GM06990 (cell line): ENCODE measurements around the gene PCID2.

Experiments used
- DNase-seq: peaks from one replicate; pipeline ENCODE4 v3.0.0-alpha.2; 2011; ENCODE audit not compliant: insufficient read length; ENCODE audit errors: extremely low read depth
- H3K27me3 ChIP-seq: replicated peaks from 2 replicates; pipeline ENCODE4 v1.6.0; 2011; ENCODE audit warnings: low read length; ENCODE audit not compliant: control insufficient read depth, insufficient read depth
- H3K36me3 ChIP-seq: 2 replicates; pipeline ENCODE4 v1.5.1; 2011; ENCODE audit warnings: low read length; ENCODE audit not compliant: control insufficient read depth, insufficient read depth
- H3K4me3 ChIP-seq: replicated peaks from 2 replicates; pipeline ENCODE4 v1.5.1; 2011; ENCODE audit warnings: low read depth, mild to moderate bottlenecking, control low read depth, low read length
- TF ChIP-seq, protein P1 (sequence below): IDR thresholded peaks from 2 replicates; pipeline ENCODE4 v1.5.1; 2011; ENCODE audit warnings: low read length, control low read depth, mild to moderate bottlenecking, inconsistent platforms; ENCODE audit not compliant: insufficient read depth, poor library complexity, severe bottlenecking

Gene PCID2

DNA sequence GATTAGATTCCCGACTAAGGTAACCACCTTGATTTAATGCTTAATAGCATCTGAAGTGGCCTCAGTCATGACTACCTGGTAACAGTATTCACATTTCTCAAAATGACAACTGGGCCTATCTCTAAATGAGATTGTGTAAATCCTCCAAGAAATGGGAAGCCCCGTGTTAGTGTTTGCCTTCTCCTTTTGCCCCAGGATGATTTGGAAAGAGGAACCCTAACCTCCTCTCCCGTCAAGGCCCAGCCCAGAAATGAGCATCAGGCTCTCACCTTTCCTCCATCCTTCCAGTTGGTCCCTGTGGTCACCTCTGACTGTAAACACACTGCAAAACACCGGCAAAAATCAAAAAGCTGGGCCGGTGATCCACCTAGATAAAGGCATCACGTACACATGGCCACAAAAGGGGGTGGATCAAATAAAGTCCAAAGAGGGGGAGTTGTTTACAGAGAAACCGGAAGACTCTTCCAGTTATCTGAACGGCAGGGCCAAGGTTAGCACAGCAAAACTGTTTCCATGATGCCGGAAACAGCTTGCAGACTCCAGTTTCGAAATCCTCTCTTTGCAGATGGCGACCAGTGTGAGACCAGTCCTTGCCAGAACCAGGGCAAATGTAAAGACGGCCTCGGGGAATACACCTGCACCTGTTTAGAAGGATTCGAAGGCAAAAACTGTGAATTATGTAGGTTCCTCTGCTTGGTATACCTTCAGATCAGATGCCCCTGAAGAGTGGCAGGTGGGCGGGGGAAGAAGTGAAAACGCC lies 69.5 kb downstream of the PCID2 start:
- TF ChIP-seq, protein P1, sequence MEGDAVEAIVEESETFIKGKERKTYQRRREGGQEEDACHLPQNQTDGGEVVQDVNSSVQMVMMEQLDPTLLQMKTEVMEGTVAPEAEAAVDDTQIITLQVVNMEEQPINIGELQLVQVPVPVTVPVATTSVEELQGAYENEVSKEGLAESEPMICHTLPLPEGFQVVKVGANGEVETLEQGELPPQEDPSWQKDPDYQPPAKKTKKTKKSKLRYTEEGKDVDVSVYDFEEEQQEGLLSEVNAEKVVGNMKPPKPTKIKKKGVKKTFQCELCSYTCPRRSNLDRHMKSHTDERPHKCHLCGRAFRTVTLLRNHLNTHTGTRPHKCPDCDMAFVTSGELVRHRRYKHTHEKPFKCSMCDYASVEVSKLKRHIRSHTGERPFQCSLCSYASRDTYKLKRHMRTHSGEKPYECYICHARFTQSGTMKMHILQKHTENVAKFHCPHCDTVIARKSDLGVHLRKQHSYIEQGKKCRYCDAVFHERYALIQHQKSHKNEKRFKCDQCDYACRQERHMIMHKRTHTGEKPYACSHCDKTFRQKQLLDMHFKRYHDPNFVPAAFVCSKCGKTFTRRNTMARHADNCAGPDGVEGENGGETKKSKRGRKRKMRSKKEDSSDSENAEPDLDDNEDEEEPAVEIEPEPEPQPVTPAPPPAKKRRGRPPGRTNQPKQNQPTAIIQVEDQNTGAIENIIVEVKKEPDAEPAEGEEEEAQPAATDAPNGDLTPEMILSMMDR = no peak
- DNase-seq = no peak
- Histone ChIP-seq H3K27me3 (no peaks in the 10 kb centered on the region; the same call in 1 of the 2 replicates), H3K36me3 (no peaks in the 10 kb centered on the region), H3K4me3 (no peak overlapping the region)

DNA sequence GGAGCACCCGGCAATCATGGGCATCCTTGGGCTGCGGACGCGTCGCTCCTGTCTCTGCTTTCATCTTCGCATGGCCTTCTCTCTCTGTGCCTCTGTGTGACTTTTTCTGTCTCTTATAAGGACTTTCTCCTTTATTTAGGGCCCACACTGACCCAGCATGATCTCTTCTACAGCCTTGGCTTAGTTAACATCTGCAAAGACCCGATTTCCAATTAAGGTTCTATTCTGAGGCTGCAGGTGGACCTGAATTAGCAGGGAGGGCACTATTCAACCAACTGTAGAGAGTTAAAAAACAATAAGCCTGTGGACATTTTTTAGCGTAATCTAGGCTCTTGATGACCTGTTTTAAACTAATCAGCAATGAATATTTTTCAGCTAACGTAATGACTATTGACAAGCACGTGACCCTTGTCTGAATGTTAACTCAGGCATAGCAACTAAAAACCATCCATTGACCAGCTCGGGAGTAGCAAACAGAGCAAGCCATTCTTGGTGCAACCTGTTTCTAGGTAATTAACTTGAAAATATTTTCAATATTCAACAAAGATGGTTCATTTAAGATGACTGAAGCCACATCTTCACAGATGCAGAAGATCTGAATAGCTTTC lies 70.7 kb downstream of the PCID2 start:
- Histone ChIP-seq H3K4me3 (no peak overlapping the region), H3K36me3 (no peaks in the 10 kb centered on the region), H3K27me3 (no peaks in the 10 kb centered on the region; the same call in 1 of the 2 replicates)
- no peak for DNase-seq
- TF ChIP-seq, protein P1 = no peak

DNA sequence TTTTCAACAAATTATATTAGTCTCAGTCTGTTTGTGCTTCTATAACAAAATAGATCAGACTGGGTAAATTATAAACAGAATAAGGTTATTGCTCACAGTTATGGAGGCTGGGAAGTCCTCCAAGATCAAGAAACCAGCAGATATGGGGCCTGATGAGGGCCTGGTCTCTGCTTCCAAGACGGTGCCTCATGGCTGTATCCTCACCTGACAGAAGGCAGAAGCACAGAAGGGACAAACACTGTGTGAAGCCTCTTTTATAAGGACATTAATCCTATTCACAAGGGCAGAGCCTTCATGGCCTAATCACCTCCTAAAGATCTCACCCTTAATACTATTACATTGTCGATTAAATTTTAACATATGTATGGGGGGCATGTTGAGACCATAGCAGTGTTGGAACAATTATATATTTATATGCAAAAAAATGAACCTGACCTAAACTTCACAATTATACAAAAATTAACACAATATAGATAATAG lies 73.1 kb downstream of the PCID2 start:
- TF ChIP-seq, protein P1 = no peak
- Histone ChIP-seq H3K36me3 (no peaks in the 10 kb centered on the region), H3K27me3 (no peaks in the 10 kb centered on the region), H3K4me3 (no peak overlapping the region)
- no peak for DNase-seq

DNA sequence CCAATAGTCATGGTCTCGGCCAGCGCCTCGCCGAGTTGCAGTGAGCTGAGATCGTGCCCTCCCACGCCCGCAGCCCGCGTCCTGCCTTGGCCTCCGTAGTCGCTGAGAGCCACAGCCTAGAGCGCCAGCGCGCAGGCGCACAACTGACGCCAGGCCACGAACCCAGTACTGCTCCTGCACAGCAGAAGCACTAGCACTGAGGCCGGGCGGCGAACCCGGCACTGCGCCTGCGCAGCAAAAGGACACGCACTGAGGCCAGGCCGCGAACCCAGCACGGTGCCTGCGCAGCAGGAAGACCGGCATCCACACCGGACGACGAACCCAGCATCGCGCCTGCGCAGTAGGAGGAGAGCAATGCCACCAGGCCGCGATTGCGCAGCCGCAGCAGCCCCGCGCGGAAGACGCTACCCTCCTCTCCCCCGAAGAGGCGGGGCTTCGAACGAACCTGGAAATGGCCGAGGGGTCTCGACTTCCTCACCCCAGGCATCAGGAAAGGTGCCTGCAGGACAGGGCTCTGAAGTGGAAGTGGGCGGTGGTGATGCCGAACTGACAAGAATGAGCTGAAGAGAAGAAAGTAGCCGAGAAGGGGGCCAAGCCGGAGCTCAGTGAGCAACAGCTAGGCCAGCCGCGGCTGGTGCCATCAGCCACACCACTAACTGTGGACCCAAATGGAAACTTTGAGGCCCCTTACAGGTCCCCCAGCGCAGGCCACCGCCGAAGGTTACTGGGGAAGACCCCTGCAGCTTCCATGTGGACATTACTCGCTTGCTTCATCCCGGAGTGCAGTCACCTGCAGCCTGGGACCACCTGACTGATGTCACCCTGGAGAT lies 78.3 kb downstream of the PCID2 start:
- TF ChIP-seq, protein P1 = no peak
- H3K4me3 ChIP-seq = no peak overlapping the region
- no peaks in the 10 kb centered on the region for H3K36me3 ChIP-seq
- H3K27me3 ChIP-seq = no peaks in the 10 kb centered on the region
- DNase-seq = no peak

DNA sequence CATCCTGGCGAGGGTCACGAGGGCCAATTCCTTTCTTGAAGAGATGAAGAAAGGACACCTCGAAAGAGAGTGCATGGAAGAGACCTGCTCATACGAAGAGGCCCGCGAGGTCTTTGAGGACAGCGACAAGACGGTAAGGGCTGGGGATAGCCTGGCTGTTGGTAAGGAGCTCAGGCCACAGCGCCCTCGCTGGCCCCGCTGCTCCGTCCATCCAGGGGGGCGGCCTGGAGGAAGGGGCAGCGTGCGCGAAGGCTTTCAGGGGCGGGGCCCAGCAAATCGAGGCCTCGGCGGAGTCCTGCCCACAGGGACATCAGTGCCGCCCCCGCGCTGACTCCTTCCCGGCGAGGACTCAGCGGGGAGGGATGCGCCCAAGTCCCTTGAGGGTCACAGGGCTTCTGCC lies 79.0 kb downstream of the PCID2 start:
- no peaks in the 10 kb centered on the region for H3K27me3 ChIP-seq
- no peak for DNase-seq

More for the DNA sequence above, 79.0 kb downstream of the PCID2 start:
- Histone ChIP-seq H3K36me3 (no peaks in the 10 kb centered on the region), H3K4me3 (no peak overlapping the region)
- TF ChIP-seq, protein P1 = no peak
